ENCODE measurements around the gene PTPRE. TPM values are rescaled to one million over a fixed set of nuclear protein-coding genes. Genes with fewer than 3 reads are reported as not detected.
A peak's percentile ranks its signal among the peaks of the same experiment; 100 is the strongest.

The PTPRE gene
- total and polyA plus RNA-seq, 8 donors, result 1.0 to 7.1 (median 2.1) TPM

GRCh38 chr10:127890832-127891334 lies 16.0 kb upstream of the PTPRE start:
- Histone ChIP-seq H3K36me3 (no peaks in the 10 kb centered on the region), H3K27ac (no peak overlapping the region), H3K9me3 (no peaks in the 10 kb centered on the region), H3K4me1 (no peaks in the 10 kb centered on the region), H3K27me3 (no peaks in the 10 kb centered on the region), H3K4me3 (no peak overlapping the region)
- FAIRE-seq (no peak), ATAC-seq (no peak), DNase-seq (no peak)
- no peak for TF ChIP-seq CTCF (IDR thresholded peaks at IDR 0.05)
- intact Hi-C loops (cut with DNase I), result no loop called here
- 77% methylated on average over 3 of the region's 3 CpGs for WGBS, 2 donors

GRCh38 chr10:127892743-127893142 lies 14.2 kb upstream of the PTPRE start, which contains the start of gene CLRN3:
TSS of gene CLRN3 (minus strand) at chr10:127892941. CDS start at chr10:127892784, 157 bp downstream.
- ATAC-seq (peak in 2 of 4 donors; percentile 47 to 56), FAIRE-seq (peak; percentile 75), DNase-seq (no peak)
- H3K4me1 ChIP-seq, result no peaks in the 10 kb centered on the region
- no peak for TF ChIP-seq CTCF (IDR thresholded peaks at IDR 0.05)
- H3K27me3 ChIP-seq, result peaks cover 0 to 3% (median 0%) of the 10 kb centered on the region in 4 donors
- no peak within 1 kb of the TSS for H3K27ac ChIP-seq
- no peaks in the 10 kb centered on the region for H3K9me3 ChIP-seq
- intact Hi-C loops (cut with DNase I), result no loop called here
- no peaks in the 10 kb centered on the region for H3K36me3 ChIP-seq
- H3K4me3 ChIP-seq, result no peak within 1 kb of the TSS

- no peak for TF ChIP-seq CTCF (IDR thresholded peaks at IDR 0.05)
- H3K4me3 ChIP-seq, result no peak overlapping the region
- no peak overlapping the region for H3K27ac ChIP-seq
- no peak for ATAC-seq
- 46 to 57% methylated on average over 1 of the region's 1 CpG for WGBS, 2 donors
- no peak for FAIRE-seq
- H3K27me3 ChIP-seq, result peaks cover 0 to 3% (median 0%) of the 10 kb centered on the region in 4 donors
- no peak for DNase-seq
- no peaks in the 10 kb centered on the region for H3K9me3 ChIP-seq
- intact Hi-C loops (cut with DNase I), result no loop called here
- no peaks in the 10 kb centered on the region for H3K4me1 ChIP-seq
- H3K36me3 ChIP-seq, result no peaks in the 10 kb centered on the region
These were observed 12.8 kb upstream of the PTPRE start for GRCh38 chr10:127894146-127894545.

- no peak for DNase-seq
- peak; percentile 34 for FAIRE-seq
- intact Hi-C loops (cut with DNase I), result no loop called here
- Histone ChIP-seq H3K27ac (no peak overlapping the region), H3K4me1 (no peaks in the 10 kb centered on the region), H3K4me3 (no peak overlapping the region), H3K9me3 (no peaks in the 10 kb centered on the region), H3K27me3 (peaks cover 0 to 3% (median 0%) of the 10 kb centered on the region in 4 donors), H3K36me3 (no peaks in the 10 kb centered on the region)
- TF ChIP-seq CTCF (IDR thresholded peaks at IDR 0.05), result no peak
- ATAC-seq, result no peak
These were observed 10.3 kb upstream of the PTPRE start for GRCh38 chr10:127896590-127896989.

GRCh38 chr10:127897177-127897576 lies 9.7 kb upstream of the PTPRE start:
- TF ChIP-seq CTCF (IDR thresholded peaks at IDR 0.05), result no peak
- Histone ChIP-seq H3K36me3 (no peaks in the 10 kb centered on the region), H3K4me1 (no peaks in the 10 kb centered on the region), H3K4me3 (no peak overlapping the region), H3K27ac (no peak overlapping the region), H3K9me3 (no peaks in the 10 kb centered on the region), H3K27me3 (peaks cover 0 to 3% (median 0%) of the 10 kb centered on the region in 4 donors)
- 71 to 72% methylated on average over 2 of the region's 2 CpGs for WGBS, 2 donors
- FAIRE-seq (no peak), DNase-seq (no peak), ATAC-seq (no peak)
- intact Hi-C loops (cut with DNase I), result no loop called here

Data from pancreas (tissue), 10 donors.